Activated CD4-positive, alpha-beta T cell treated with anti-CD3 and anti-CD28 coated beads, Interleukin-2, amount 50 U/mL, for 16 hours (primary cell): Measurements from ENCODE around the gene CLASP1.
"Not testable (repeated sequence)": the region's sequence is repeated elsewhere in the genome, so short reads cannot be mapped to it uniquely, and the experiment has no call there.

Experiments
- DNase-seq: peaks from one replicate; pipeline ENCODE4 v3.0.0-alpha.2; 2020

The CLASP1 gene

DNA sequence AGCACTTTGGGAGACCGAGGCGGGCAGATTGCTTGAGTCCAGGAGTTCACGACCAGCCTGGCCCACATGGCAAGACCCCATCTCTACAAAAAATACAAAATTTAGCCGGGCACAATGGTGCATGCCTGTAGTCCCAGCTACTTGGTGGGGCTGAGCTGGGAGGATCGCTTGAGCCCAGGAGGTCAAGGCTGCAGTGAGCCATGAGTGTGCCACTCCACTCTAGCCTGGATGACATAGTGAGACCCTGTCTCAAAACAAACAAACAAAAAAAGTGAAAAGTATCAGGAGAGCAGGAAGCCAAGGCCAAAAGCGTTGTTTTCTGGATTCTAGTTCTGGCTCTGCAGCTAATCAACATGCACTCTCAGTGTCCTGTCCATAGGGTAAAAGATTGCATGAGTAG lies 10.7 kb upstream of the CLASP1 start:
- DNase-seq, result no peak

DNA sequence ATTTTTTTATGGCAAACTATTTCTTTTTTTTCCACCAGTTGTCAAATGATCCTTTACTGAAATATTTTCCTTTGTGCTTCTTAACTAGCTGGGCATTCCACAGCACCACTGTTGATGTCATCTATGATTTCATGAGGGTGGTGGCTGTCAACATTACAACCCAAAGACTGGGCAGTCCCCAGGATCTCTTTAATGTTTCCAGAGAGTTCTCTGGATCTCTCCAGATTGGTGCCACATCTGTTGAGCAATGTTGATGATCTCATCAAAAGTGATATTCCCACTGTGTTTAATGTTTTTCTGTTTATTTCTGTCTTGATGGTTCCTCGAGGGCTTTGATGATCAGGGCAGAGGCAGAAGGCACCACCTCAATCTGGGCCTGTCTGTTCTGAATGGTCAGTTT lies 9.1 kb upstream of the CLASP1 start:
- DNase-seq, result not testable (repeated sequence)

DNA sequence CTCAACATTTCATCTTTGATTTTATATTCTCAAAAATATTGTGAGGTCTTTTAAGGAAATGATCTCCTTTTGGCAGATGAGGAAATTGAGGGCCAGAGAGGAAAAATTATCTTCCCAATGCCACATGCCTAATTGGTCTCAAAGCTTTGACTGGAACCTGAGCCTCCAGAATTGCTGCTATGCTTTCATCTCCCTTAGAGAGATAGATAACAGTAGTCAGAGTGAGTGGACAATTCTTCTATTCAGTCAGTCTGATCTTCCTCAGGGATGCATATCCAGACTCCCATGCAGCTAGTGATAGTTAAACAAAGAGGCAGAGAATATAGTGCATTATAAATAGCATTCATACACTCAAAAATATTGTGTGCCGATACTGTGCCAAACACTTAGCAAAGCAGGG lies 3.8 kb upstream of the CLASP1 start:
- DNase-seq, result no peak

DNA sequence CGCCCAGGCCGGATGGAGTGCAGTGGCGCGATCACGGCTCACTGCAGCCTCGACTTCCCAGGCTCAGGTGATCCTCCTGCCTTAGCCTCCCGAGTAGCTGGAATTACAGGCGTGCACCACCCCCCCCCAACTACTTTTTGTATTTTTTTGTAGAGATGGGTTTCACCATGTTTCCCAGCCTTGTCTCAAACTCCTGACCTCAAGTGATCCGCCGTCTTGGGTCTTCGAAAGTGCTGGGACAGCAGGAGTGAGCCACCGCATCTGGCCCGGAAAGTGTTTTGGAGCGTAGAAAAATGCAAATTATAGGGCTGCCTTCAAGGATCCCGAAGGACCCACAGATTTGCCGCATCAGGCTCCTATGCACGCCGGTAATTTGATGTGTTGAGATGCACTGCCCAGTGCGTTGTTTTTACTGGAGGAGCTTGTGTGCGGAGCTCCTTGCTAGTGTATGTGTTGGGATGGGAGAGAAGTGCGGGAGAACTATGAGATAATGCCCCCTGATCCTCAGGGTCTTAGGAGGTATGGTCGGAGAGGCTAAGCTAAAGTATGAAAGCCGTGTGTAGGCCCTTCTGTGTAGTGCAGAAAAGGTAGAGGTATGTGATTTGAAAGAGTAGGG lies 1.2 kb upstream of the CLASP1 start:
- peak; percentile 21 for DNase-seq

DNA sequence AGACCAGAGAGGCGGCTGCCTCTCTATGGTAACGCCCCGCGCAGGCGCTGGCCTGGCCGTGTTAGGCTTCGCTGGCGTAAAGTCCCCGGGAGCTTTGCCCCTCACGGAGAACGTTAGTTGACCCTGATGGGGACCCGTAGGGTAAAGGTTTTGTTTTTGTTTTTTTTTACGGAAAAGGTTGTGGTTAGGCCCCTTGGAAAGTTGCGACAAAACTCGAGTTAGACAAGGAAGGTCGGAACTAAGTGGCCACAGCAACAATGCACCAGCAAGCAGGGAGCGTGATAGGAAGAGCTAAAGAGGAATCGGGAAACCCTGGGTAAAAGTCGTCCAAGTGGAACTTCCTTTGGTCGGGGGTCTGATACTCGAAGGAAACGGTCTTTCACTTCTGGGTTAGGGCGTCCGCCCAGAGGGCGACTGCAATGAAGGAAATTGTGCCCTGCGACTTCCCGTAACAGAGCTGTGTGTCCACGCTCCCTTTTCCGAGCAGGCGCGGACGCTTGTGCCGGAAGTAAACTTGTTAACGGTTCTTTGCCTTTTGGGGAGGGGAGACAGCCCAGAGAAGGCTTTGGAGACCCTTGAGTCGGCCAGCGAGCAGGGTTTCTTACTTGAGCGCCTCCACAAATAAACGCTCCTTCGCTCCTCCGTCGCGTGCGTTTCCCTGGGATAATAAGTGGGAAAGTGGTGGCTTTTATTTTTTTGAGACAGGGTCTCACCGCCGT lies 493 bp upstream of the CLASP1 start:
- peak; percentile 98 for DNase-seq

DNA sequence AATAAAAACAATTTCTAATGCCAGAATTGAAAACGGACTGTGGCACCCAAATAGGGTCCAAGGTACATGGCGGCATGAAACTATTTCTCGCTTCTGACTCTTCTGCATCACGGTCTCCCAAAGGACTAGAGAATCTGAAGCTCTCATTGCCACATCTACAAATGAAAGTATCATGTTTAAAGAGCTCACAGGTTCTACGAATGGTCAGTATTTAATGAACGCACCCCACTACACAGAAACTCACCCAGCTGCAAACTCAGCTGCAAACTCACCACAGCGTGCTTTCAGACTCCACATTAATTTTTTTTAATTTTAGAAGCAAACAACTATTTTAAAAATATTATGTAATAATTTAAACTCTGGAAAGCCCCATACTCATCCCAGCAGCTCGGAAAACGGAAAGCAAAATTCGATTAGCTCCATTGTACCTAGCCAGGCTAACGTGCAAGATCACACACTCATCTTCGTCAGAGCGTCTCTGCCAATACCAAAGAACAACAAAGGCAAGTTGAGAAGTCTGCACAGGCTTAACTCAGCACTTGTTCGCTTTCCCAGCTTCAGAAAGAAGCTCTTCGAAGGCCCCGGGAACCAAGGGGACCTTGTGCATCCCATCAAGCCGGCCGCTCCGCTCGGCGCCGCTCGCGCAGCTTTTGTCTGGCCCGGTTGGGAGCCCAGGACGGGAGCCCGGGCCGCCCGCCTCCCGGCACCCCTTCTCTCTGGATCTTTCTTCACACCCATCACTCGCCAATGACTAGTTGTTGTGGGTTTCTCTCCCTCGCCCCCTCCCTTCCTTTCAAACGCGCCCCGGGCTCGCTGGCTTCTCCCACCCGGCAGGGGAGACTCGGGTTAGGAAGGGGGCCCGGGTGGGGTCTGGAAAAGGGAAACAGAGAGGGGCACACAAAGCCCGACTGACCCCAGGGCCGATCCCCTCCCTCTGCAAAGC lies 785 bp downstream of the CLASP1 start:
- DNase-seq, result peak; percentile 52

DNA sequence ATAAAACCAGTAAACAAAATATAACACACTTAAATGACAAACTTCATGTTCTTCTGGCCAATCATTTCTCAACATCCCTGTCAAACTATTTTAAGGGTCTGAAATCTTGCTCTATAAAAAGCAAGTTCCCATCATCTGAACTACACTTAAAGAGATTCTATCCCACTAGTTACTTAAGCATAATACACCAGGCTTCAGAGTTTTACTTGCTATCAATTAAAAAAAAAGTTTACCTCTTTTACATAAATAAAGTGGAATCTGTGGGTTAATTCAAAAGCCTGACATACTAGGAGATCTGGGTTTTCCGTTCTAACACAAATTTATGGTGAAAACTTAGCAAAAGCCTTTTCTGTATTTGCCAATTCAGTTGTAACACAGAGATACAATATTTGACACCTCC lies 1.9 kb downstream of the CLASP1 start:
- no peak for DNase-seq

DNA sequence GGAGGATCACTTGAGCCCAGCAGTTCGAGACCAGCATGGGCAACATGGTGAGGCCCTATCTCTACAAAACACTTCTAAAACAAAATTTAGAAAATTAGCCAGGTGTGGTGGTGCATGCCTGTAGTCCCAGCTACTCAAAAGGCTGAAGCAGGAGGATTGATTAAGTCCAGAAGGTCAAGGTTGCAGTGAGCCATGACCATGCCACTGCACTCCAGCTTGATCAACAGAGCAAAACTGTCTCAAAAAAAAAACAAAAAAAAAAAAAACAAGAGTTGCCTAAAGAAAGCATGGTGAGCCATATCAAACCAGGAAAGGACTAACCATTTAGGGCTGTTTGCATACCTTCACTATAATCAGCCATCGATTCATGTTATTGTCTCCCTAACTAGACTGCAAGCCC lies 4.5 kb downstream of the CLASP1 start:
- DNase-seq, result no peak

DNA sequence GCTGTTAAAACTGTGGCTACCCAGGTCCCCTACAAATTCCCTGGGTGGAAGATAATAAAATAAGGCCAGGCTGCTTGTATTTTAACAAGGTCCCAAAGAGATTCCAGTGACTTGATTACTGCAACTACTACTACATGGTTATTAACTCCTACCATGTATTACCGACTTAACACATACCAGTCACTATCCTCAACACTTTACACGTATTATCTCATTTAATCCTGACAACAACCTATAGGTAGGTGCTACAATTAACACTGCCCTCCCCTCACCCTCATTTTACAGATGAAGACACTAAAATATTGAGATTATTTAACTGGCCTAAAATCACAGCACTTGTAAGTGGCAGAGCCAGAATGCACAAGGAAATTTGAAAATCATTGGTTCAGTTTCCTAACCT lies 5.4 kb downstream of the CLASP1 start:
- no peak for DNase-seq

DNA sequence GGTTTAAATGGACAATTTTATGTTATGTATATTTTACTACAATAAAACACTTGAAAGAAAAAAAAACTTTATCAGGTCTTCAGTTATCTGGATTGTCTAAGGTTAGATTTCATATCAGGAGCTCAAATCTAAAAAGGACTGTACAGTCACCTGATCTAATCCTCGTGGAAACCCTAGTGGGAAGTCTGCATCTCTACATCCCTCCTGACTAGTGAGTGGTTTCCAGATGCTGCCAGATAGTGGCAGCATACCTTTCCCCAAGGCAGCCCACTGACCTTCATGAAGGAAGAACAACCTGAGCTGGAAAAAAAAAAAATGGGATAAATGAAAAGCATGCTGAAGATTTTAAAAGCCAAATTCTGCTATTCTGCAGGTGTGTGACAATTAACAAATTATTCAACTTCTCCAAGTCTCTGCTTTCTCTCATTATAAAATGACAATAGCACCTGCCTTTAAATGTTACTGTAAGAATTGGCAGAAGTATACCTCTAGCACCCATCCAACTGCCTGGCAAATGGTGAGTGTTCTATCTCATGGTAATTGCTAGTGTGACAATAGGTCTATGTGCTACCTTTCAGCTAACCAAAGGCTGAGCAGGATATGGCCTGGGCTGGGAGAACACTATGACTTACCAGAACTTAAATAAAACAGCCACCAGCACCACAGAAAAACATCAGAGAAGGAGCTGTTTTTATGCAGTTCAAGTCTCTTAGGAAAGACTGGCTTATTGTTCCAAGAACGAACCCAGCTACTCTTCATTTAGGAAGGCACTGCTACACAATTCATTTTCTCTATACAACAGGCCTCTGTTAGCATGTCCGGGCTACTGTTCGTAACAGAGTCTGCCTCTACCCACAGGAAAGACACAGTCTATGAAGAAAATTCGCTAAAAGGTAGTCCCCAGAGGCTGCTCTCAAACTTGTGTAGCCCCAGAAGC lies 8.6 kb downstream of the CLASP1 start:
- no peak for DNase-seq

DNA sequence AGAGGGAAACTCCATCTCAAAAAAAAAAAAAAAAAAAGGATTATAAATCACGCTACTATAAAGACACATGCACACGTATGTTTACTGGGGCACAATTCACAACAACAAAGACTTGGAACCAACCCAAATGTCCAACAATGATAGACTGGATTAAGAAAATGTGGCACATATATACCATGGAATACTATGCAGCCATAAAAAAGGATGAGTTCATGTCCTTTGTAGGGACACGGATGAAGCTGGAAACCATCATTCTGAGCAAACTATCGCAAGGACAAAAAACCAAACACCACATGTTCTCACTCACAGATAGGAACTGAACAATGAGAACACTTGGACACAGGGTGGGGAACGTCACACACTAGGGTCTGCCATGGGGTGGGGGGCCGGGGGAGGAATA lies 9.4 kb downstream of the CLASP1 start:
- not testable (repeated sequence) for DNase-seq

DNA sequence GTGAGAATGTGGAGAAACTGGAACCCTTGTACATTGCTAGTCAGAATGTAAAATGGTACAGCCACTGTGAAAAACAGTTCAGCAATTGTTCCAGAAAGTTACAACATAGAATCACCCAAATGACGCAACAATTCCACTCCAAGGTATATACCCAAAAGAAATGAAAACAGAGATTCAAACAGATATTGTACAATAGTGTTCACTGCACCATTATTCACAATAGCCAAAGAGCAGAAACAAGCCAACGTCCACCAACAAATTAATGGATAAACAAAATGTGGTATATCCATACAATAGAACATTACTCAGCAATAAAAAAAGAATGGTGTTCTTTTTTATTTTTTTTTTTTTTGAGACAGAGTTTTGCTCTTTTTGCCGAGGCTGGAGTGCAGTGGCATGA lies 10.9 kb downstream of the CLASP1 start:
- DNase-seq, result no peak

DNA sequence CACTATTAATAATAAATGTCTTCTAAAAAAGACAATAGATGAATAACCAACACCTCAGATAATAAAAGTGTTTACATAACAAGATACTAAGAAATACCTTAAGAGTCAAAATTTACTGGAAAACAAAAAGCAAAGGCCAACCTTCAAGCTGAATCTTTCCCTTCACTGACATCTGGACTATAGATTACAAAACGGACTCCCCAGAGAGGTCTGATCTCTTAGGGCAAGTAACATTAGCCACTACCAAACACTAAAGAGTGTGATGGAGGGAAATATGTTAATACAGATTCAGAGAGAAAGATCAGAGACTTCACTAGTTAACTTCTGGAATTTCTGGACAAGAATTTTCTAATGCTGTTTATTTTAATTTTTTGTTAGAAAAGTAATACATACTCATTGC lies 13.9 kb downstream of the CLASP1 start:
- no peak for DNase-seq

DNA sequence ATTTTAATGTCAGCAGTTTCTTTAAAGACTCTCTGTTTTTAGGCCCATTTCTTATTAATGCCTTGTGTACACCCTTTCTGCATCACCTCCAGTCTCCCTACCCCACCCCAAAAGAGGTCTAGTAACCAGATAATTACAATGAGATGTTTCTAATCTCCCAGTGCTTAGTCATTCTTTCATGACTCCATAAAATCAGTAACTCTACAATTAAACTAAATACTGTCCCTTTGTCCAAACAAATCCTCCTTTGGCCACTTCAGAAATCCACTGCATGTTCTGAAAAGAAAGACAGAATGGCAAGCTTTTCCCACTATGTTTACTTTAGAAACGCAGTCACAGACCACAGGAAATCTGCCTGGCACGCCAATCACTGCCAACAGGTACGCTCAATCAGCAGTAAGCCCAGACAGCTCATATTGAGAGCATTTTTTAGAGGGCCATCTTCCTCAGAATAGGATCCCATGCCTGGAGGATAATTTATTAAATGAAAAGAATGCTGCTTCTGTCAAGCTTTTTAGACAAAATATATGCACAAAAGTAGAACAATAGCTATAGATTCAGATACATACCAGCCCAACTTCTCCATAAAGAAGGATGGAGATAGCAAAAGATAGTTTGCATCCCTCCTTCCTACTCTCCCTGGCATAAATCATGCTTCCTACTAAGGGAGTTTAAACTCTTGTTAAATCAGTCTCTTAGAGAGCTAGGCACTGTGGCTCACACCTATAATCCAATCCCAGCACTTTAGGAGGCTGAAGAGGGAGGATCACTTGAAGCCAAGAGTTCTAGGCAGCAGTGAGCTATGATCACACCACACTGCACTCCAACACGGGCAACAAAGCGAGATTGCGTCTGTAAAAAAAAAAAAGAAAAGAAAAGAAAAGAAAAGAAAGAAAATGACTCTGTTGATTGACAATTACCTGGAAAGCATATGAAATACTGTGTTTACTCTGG lies 14.6 kb downstream of the CLASP1 start:
- peak; percentile 47 for DNase-seq

DNA sequence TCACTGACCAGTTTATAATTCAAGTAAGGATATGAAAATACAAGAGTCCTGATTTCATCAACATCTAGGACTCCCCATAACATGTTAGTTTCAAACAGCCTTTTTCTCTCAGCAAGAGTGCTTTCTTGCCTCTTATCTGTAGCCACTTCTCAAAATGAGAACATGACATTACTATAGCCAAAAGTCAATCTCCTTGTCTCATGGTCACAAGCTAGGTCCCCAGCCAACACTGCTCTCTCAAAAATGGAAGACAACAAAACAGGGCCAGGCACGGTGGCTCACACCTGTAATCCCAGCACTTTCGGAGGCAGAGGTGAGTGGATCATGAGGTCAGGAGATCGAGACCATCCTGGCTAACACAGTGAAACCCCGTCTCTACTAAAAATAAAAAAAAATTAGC lies 15.8 kb downstream of the CLASP1 start:
- DNase-seq, result no peak

DNA sequence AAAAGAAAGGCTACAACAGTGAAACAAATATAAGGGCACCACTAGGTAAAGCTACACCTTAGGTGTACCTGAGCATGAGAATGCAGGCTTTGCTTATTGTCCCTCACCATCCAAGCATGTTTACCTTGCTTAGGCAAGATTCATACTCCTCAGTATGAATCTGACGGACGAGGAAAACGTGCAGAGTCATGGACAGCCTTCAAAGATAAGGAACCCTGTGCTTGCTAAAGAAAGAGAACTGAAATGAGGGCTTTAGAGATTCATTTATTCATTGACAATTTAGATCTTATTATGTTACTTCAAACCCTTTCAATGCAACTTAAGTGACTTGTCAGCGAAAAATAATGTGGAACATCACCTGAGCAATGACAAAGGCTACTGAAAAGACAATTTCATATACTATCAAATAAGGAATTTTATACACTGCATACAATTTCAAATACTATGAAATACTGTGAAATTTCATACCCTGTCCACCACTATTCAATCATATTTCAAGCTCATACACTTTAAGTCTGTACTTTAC lies 21.7 kb downstream of the CLASP1 start:
- DNase-seq, result no peak

DNA sequence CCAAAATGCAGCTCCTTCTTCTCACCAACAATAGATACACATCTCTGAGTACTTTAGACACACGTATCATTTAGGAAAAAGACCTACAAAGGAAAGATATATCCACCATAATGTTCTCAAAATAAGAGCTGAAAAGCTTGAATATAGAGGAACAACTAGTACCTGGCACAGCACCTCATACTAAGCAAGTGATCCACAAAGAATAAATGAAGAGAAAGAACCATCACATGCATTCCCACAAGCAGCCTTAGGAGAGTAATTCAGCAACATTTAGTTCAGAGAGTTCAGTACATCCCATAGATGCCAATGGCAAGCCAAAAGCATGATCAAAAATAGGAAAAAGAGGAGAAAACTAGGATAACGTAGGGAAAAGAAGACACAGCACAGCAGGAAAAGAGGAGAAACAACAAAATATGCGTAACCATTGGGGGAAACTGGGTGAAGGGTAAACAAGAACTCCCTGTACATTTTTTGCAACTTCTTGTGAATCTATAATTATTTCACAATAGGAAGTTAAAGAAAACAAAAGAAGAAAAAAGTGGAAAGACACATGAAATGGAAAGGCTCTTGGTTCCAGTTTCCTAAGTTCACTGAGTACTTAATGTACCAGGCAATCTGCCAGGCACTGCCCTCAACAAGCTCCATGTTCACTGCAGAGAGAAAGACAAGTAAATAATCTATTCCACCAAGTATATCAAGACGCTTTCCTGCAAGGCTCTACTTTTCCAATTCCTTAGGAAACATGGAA lies 22.3 kb downstream of the CLASP1 start:
- no peak for DNase-seq

DNA sequence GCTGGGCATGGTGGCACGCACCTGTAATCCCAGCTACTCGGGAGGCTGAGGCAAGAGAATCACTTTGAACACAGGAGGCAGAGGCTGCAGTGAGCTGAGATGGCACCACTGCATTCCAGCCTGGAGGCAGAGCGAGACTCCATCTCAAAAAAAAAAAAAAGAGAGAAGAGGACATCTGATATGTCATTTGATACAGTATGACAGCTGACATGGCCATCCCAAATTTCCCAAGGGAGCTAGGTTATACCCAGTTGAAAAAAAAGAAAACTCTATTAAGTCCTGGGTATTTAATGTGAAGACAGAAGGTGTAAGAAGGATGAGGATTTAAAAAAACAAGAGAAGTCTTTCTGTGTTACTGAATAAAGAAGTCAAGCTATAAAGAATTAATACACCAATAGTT lies 23.3 kb downstream of the CLASP1 start:
- DNase-seq, result no peak

DNA sequence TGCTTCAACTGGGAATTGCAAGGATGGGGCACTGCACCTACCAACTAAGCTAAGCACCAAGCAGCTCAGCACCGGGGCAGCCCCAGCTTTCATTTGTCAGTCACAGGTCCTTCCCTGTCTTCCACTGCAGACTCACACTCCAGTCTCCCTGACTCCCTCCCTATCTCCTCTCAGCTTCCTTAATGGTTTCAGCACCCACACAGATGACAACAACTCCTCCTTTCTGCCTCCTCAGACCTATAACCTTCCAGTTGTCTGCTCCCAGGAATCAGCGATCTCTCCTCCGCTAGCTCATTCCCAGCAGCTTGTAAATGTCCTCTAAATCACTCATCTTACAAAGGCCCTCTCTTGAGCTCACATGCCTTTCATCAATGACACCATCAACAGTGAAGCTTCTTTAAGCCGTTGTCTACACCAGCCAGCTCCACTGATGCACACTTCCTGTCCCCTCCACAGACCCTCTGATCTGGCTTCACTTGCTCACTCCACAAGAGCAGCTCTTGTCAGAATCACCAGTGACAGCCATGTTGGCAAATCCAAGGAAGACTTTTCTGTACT lies 32.1 kb downstream of the CLASP1 start:
- DNase-seq, result no peak

DNA sequence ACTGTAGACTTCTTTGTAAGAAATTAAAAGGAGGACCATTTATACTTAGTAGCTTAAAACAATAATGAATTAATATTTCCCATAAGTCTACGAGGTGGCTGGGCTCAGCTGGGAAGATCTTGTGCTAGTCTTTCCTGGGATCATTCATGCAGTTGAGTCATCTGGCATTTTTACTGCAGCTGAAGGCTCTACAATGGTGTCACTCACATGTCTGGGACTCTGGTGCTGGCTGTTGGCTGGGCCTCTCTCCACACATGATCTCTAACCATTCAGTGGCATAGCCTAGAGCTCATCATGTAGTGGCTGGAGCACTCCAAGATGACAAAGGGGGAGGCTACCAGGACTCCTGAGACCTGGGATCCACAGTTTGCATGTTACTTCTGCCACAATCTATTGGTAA lies 35.5 kb downstream of the CLASP1 start:
- no peak for DNase-seq
